Activated T-helper 17 cell treated with anti-CD3 and anti-CD28 coated beads, Interleukin-2, amount 50 U/mL, for 72 hours (primary cell): ENCODE data around the gene EPM2A. TPM values are rescaled to one million over a fixed set of nuclear protein-coding genes. Genes with fewer than 3 reads are reported as not detected.
"Not testable (repeated sequence)": the region's sequence is repeated elsewhere in the genome, so short reads cannot be mapped to it uniquely, and the experiment has no call there.

Source experiments
- ATAC-seq: fragments of 150-1000 bp; cut with Tn5 transposase; replicated peaks from 2 replicates; pipeline ENCODE4 v1.10.0; 2021; ENCODE audit warnings: mild to moderate bottlenecking, moderate library complexity
- H3K27ac Mint-ChIP-seq: one replicate; pipeline ENCODE4 v1.8.0; 2022; ENCODE audit warnings: mixed read lengths
- H3K27me3 Mint-ChIP-seq: one replicate; pipeline ENCODE4 v1.8.0; 2022; ENCODE audit warnings: mixed read lengths
- H3K36me3 Mint-ChIP-seq: one replicate; pipeline ENCODE4 v1.8.0; 2022; ENCODE audit warnings: low read depth, mild to moderate bottlenecking, mixed read lengths
- H3K4me1 Mint-ChIP-seq: one replicate; pipeline ENCODE4 v1.8.0; 2022; ENCODE audit warnings: mixed read lengths
- H3K4me3 Mint-ChIP-seq: one replicate; pipeline ENCODE4 v1.8.0; 2022; ENCODE audit warnings: mild to moderate bottlenecking, mixed read lengths
- H3K9me3 Mint-ChIP-seq: one replicate; pipeline ENCODE4 v1.8.0; 2022; ENCODE audit warnings: mixed read lengths
- total RNA-seq, 2 donors: library from RNA; stranded (reverse); gene quantifications; one replicate each; pipeline ENCODE4 v1.2.3, GENCODE V29; 2022

Gene EPM2A
- total RNA-seq, 2 donors from 2014 or later = 4.3 to 8.4 TPM

GRCh38 chr6:145721144-145721543 lies 14.2 kb downstream of the EPM2A start:
- no peak for ATAC-seq
- Mint-ChIP-seq H3K36me3 (no peaks in the 10 kb centered on the region), H3K9me3 (peaks cover 4% of the 10 kb centered on the region), H3K27ac (no peak overlapping the region), H3K27me3 (no peaks in the 10 kb centered on the region), H3K4me1 (no peaks in the 10 kb centered on the region), H3K4me3 (no peak overlapping the region)

- Mint-ChIP-seq H3K27ac (no peak overlapping the region), H3K27me3 (no peaks in the 10 kb centered on the region), H3K4me3 (no peak overlapping the region), H3K36me3 (peaks cover 14% of the 10 kb centered on the region), H3K9me3 (peaks cover 15% of the 10 kb centered on the region), H3K4me1 (no peaks in the 10 kb centered on the region)
- ATAC-seq = no peak
Measured at GRCh38 chr6:145715426-145715825, 19.9 kb downstream of the EPM2A start.

GRCh38 chr6:145714731-145715130 lies 20.6 kb downstream of the EPM2A start:
- Mint-ChIP-seq H3K36me3 (peaks cover 14% of the 10 kb centered on the region), H3K9me3 (peaks cover 15% of the 10 kb centered on the region), H3K4me3 (no peak overlapping the region), H3K27me3 (no peaks in the 10 kb centered on the region), H3K27ac (no peak overlapping the region), H3K4me1 (no peaks in the 10 kb centered on the region)
- no peak for ATAC-seq

- no peak for ATAC-seq
- no peaks in the 10 kb centered on the region for H3K4me1 Mint-ChIP-seq
- H3K9me3 Mint-ChIP-seq = peaks cover 15% of the 10 kb centered on the region
- H3K36me3 Mint-ChIP-seq = peaks cover 14% of the 10 kb centered on the region
- no peaks in the 10 kb centered on the region for H3K27me3 Mint-ChIP-seq
- no peak overlapping the region for H3K27ac Mint-ChIP-seq
- no peak overlapping the region for H3K4me3 Mint-ChIP-seq
Measured at GRCh38 chr6:145713773-145714172, 21.5 kb downstream of the EPM2A start.

- H3K36me3 Mint-ChIP-seq = peaks cover 14% of the 10 kb centered on the region
- H3K9me3 Mint-ChIP-seq = peaks cover 15% of the 10 kb centered on the region
- H3K27ac Mint-ChIP-seq = no peak overlapping the region
- H3K27me3 Mint-ChIP-seq = no peaks in the 10 kb centered on the region
- ATAC-seq = no peak
- H3K4me1 Mint-ChIP-seq = no peaks in the 10 kb centered on the region
- H3K4me3 Mint-ChIP-seq = no peak overlapping the region
Measured at GRCh38 chr6:145711372-145711771, 23.9 kb downstream of the EPM2A start.

GRCh38 chr6:145707397-145707796 lies 27.9 kb downstream of the EPM2A start:
- ATAC-seq = no peak
- Mint-ChIP-seq H3K9me3 (no peaks in the 10 kb centered on the region), H3K4me3 (no peak overlapping the region), H3K27me3 (no peaks in the 10 kb centered on the region), H3K36me3 (no peaks in the 10 kb centered on the region), H3K4me1 (peaks cover 5% of the 10 kb centered on the region), H3K27ac (no peak overlapping the region)

- no peaks in the 10 kb centered on the region for H3K36me3 Mint-ChIP-seq
- no peak overlapping the region for H3K27ac Mint-ChIP-seq
- no peaks in the 10 kb centered on the region for H3K27me3 Mint-ChIP-seq
- H3K4me1 Mint-ChIP-seq = peaks cover 5% of the 10 kb centered on the region
- H3K9me3 Mint-ChIP-seq = no peaks in the 10 kb centered on the region
- H3K4me3 Mint-ChIP-seq = no peak overlapping the region
- ATAC-seq = no peak
Measured at GRCh38 chr6:145705561-145705960, 29.8 kb downstream of the EPM2A start.

GRCh38 chr6:145704143-145704781 lies 31.1 kb downstream of the EPM2A start:
- no peak for ATAC-seq
- H3K9me3 Mint-ChIP-seq = no peaks in the 10 kb centered on the region
- H3K27me3 Mint-ChIP-seq = no peaks in the 10 kb centered on the region
- no peak overlapping the region for H3K27ac Mint-ChIP-seq
- no peaks in the 10 kb centered on the region for H3K36me3 Mint-ChIP-seq
- H3K4me1 Mint-ChIP-seq = peaks cover 5% of the 10 kb centered on the region
- no peak overlapping the region for H3K4me3 Mint-ChIP-seq

- Mint-ChIP-seq H3K4me1 (no peaks in the 10 kb centered on the region), H3K36me3 (no peaks in the 10 kb centered on the region), H3K27me3 (no peaks in the 10 kb centered on the region), H3K9me3 (peaks cover 3% of the 10 kb centered on the region), H3K4me3 (no peak overlapping the region), H3K27ac (no peak overlapping the region)
- no peak for ATAC-seq
Measured at GRCh38 chr6:145699462-145699861, 35.9 kb downstream of the EPM2A start.

- H3K4me1 Mint-ChIP-seq, H3K9me3 Mint-ChIP-seq, H3K27ac Mint-ChIP-seq, H3K36me3 Mint-ChIP-seq, ATAC-seq, H3K4me3 Mint-ChIP-seq, H3K27me3 Mint-ChIP-seq: not testable (repeated sequence)
Measured at GRCh38 chr6:145697401-145697800, 37.9 kb downstream of the EPM2A start.

- Mint-ChIP-seq H3K9me3 (peaks cover 3% of the 10 kb centered on the region), H3K4me1 (no peaks in the 10 kb centered on the region), H3K27ac (no peak overlapping the region), H3K27me3 (no peaks in the 10 kb centered on the region), H3K4me3 (no peak overlapping the region), H3K36me3 (no peaks in the 10 kb centered on the region)
- ATAC-seq = no peak
Measured at GRCh38 chr6:145694083-145694737, 41.1 kb downstream of the EPM2A start.

GRCh38 chr6:145690969-145691368 lies 44.4 kb downstream of the EPM2A start:
- Mint-ChIP-seq H3K4me3 (no peak overlapping the region), H3K27ac (no peak overlapping the region), H3K4me1 (no peaks in the 10 kb centered on the region), H3K9me3 (no peaks in the 10 kb centered on the region), H3K27me3 (no peaks in the 10 kb centered on the region), H3K36me3 (no peaks in the 10 kb centered on the region)
- ATAC-seq = no peak

- H3K4me3 Mint-ChIP-seq = no peak overlapping the region
- peaks cover 3% of the 10 kb centered on the region for H3K36me3 Mint-ChIP-seq
- no peak for ATAC-seq
- no peaks in the 10 kb centered on the region for H3K4me1 Mint-ChIP-seq
- H3K27me3 Mint-ChIP-seq = no peaks in the 10 kb centered on the region
- no peaks in the 10 kb centered on the region for H3K9me3 Mint-ChIP-seq
- no peak overlapping the region for H3K27ac Mint-ChIP-seq
Measured at GRCh38 chr6:145689529-145689928, 45.8 kb downstream of the EPM2A start.

- H3K9me3 Mint-ChIP-seq = no peaks in the 10 kb centered on the region
- ATAC-seq = no peak
- H3K27me3 Mint-ChIP-seq = no peaks in the 10 kb centered on the region
- H3K4me1 Mint-ChIP-seq = no peaks in the 10 kb centered on the region
- no peak overlapping the region for H3K27ac Mint-ChIP-seq
- no peak overlapping the region for H3K4me3 Mint-ChIP-seq
- peaks cover 9% of the 10 kb centered on the region for H3K36me3 Mint-ChIP-seq
Measured at GRCh38 chr6:145688493-145688905, 46.8 kb downstream of the EPM2A start.

- no peak overlapping the region for H3K4me3 Mint-ChIP-seq
- H3K4me1 Mint-ChIP-seq = no peaks in the 10 kb centered on the region
- no peaks in the 10 kb centered on the region for H3K27me3 Mint-ChIP-seq
- peaks cover 4% of the 10 kb centered on the region for H3K9me3 Mint-ChIP-seq
- no peak overlapping the region for H3K27ac Mint-ChIP-seq
- ATAC-seq = no peak
- H3K36me3 Mint-ChIP-seq = peaks cover 21% of the 10 kb centered on the region
Measured at GRCh38 chr6:145685932-145686331, 49.4 kb downstream of the EPM2A start.
